Measurements from ENCODE around the gene GPAT2.
"Not testable (repeated sequence)": the region's sequence is repeated elsewhere in the genome, so short reads cannot be mapped to it uniquely, and the experiment has no call there.

The GPAT2 gene

GRCh38 chr2:96034792-96035191, at the start of gene GPAT2:
Gene GPAT2, minus strand, starts transcription at chr2:96034916. Its CDS starts 2,557 bp downstream, at chr2:96032359.
- FAIRE-seq = not testable (repeated sequence)

GRCh38 chr2:96083989-96084857, 49.5 kb upstream of the GPAT2 start:
- FAIRE-seq = no peak

- no peak for FAIRE-seq
These were observed 48.6 kb upstream of the GPAT2 start for GRCh38 chr2:96083064-96083939.

GRCh38 chr2:96082211-96083063, 47.7 kb upstream of the GPAT2 start:
- no peak for FAIRE-seq

- FAIRE-seq = no peak
These were observed 46.3 kb upstream of the GPAT2 start for GRCh38 chr2:96081042-96081441.

GRCh38 chr2:96075199-96075771, 40.6 kb upstream of the GPAT2 start:
- no peak for FAIRE-seq

- no peak for FAIRE-seq
These were observed 39.4 kb upstream of the GPAT2 start for GRCh38 chr2:96074156-96074555.

GRCh38 chr2:96073170-96073775, 38.6 kb upstream of the GPAT2 start:
- no peak for FAIRE-seq

- FAIRE-seq = no peak
These were observed 38.0 kb upstream of the GPAT2 start for GRCh38 chr2:96072746-96073145.

GRCh38 chr2:96071977-96072491, 37.3 kb upstream of the GPAT2 start:
- FAIRE-seq = not testable (repeated sequence)

- FAIRE-seq = not testable (repeated sequence)
These were observed 36.6 kb upstream of the GPAT2 start for GRCh38 chr2:96071087-96071976.

GRCh38 chr2:96070351-96070750, 35.6 kb upstream of the GPAT2 start:
- FAIRE-seq = not testable (repeated sequence)

GRCh38 chr2:96069878-96070277, 35.2 kb upstream of the GPAT2 start:
- not testable (repeated sequence) for FAIRE-seq

- FAIRE-seq = not testable (repeated sequence)
These were observed 33.3 kb upstream of the GPAT2 start for GRCh38 chr2:96067902-96068581.

- FAIRE-seq = not testable (repeated sequence)
These were observed 32.5 kb upstream of the GPAT2 start for GRCh38 chr2:96067098-96067660.

- FAIRE-seq = not testable (repeated sequence)
These were observed 31.8 kb upstream of the GPAT2 start for GRCh38 chr2:96066511-96066910.

- not testable (repeated sequence) for FAIRE-seq
These were observed 31.2 kb upstream of the GPAT2 start for GRCh38 chr2:96065954-96066353.

GRCh38 chr2:96065381-96065930, 30.7 kb upstream of the GPAT2 start:
- FAIRE-seq = no peak

- not testable (repeated sequence) for FAIRE-seq
These were observed 30.0 kb upstream of the GPAT2 start for GRCh38 chr2:96064760-96065159.

Data from TTC549 (cell line).